B cell (primary cell): Measurements from ENCODE around the gene MS4A18. TPM values are rescaled to one million over a fixed set of nuclear protein-coding genes. Genes with fewer than 3 reads are reported as not detected.

Experiments
- ATAC-seq: fragments of 200-7000 bp; cut with Tn5 transposase; one replicate; pipeline ENCODE4 v1.10.0; 2021; ENCODE audit warnings: low read depth, mild to moderate bottlenecking, moderate number of reproducible peaks, moderate library complexity
- CTCF ChIA-PET: fragments of 350-600 bp; sonication (Branson Sonifier 250); formaldehyde crosslinking; loops from one replicate; lab custom pipeline; 2021; ENCODE audit warnings: antibody characterized with exemption, inconsistent platforms; lab: Charles Lee
- POLR2A ChIA-PET: fragments of 350-600 bp; sonication (Branson Sonifier 250); formaldehyde crosslinking; loops from one replicate; lab custom pipeline; 2021; ENCODE audit warnings: antibody characterized with exemption; lab: Charles Lee
- DNase-seq: peaks from one replicate; pipeline ENCODE4 v3.0.0; 2013
- H2AFZ ChIP-seq: 2 replicates; pipeline ENCODE4 v1.6.1; 2012; ENCODE audit warnings: mild to moderate bottlenecking, low read depth, low read length; ENCODE audit not compliant: insufficient read depth, poor library complexity, severe bottlenecking
- H3K27ac ChIP-seq, 2 donors: 1 replicate in 1 of 2; 2 replicates in 1 of 2; pipeline ENCODE4 v1.5.1; 2012 to 2013; ENCODE audit warnings: low read length in 2 of 2, mild to moderate bottlenecking in 2 of 2, moderate library complexity in 1 of 2
- H3K27me3 ChIP-seq, 4 experiments: fragments of 200-600 bp in 1 of 4; sonication (generic) in 1 of 4; replicated peaks in 1 of 4; 1 replicate in 2 of 4; 2 replicates in 2 of 4; pipeline versions ENCODE4 v1.6.1 to v1.7.0; 2013 to 2016; ENCODE audit warnings: low read length in 3 of 4, mild to moderate bottlenecking in 2 of 4, mixed read lengths in 1 of 4, moderate library complexity in 1 of 4; ENCODE audit not compliant: insufficient read depth in 4 of 4, control insufficient read depth in 3 of 4; ENCODE audit errors: control extremely low read depth in 1 of 4
- H3K36me3 ChIP-seq, 2 experiments: replicated peaks in 1 of 2; 1 replicate in 1 of 2; 2 replicates in 1 of 2; pipeline versions ENCODE4 v1.6.1 to v1.7.1; 2013; ENCODE audit warnings: low read length in 1 of 2; ENCODE audit not compliant: insufficient read depth in 2 of 2, control insufficient read depth in 1 of 2; ENCODE audit errors: control extremely low read depth in 1 of 2, extremely low read depth in 1 of 2
- H3K4me1 ChIP-seq, 2 donors: fragments of 200-600 bp in 1 of 2; sonication (generic) in 1 of 2; 1 replicate in 1 of 2; 2 replicates in 1 of 2; pipeline versions ENCODE4 v1.5.1 to v1.6.1; 2013 to 2017; ENCODE audit warnings: low read length in 2 of 2; ENCODE audit not compliant: control insufficient read depth in 2 of 2, insufficient read depth in 2 of 2
- H3K4me2 ChIP-seq: replicated peaks from 2 replicates; pipeline ENCODE3; 2012; ENCODE audit warnings: mild to moderate bottlenecking, low read depth, low read length; ENCODE audit not compliant: poor library complexity, severe bottlenecking
- H3K4me3 ChIP-seq, 5 experiments: fragments of 200-600 bp in 1 of 5; sonication (generic) in 1 of 5; 1 replicate in 3 of 5; 2 replicates in 2 of 5; pipeline versions ENCODE4 v1.5.1 to v1.7.0; 2011 to 2016; ENCODE audit warnings: low read length in 4 of 5, mild to moderate bottlenecking in 4 of 5, low read depth in 2 of 5, control low read depth in 1 of 5, moderate library complexity in 1 of 5; ENCODE audit not compliant: insufficient read depth in 1 of 5; ENCODE audit errors: control extremely low read depth in 1 of 5, extremely low read depth in 1 of 5
- H3K79me2 ChIP-seq: fragments of 200-600 bp; sonication (generic); one replicate; pipeline ENCODE4 v1.6.0; 2016; ENCODE audit warnings: low read length; ENCODE audit not compliant: control insufficient read depth, insufficient read depth
- H3K9ac ChIP-seq: fragments of 200-600 bp; sonication (generic); 2 replicates; pipeline ENCODE4 v1.6.1; 2017; ENCODE audit warnings: mild to moderate bottlenecking, low read length, moderate library complexity
- H3K9me3 ChIP-seq, 3 donors: one replicate each; pipeline versions ENCODE4 v1.6.1 to v1.7.1; 2013; ENCODE audit warnings: low read length in 2 of 3; ENCODE audit not compliant: control insufficient read depth in 2 of 3, insufficient read depth in 1 of 3; ENCODE audit errors: control extremely low read depth in 1 of 3
- H4K20me1 ChIP-seq: 2 replicates; pipeline ENCODE4 v1.6.0; 2012; ENCODE audit warnings: mild to moderate bottlenecking, low read length; ENCODE audit not compliant: insufficient read depth, control insufficient read depth, poor library complexity, severe bottlenecking
- H3K27ac Mint-ChIP-seq: one replicate; pipeline ENCODE4 v1.8.0; 2021; ENCODE audit warnings: mixed read lengths
- H3K27me3 Mint-ChIP-seq: one replicate; pipeline ENCODE4 v1.8.0; 2021; ENCODE audit warnings: mixed read lengths
- H3K4me1 Mint-ChIP-seq: one replicate; pipeline ENCODE4 v1.8.0; 2021; ENCODE audit warnings: mixed read lengths
- H3K4me3 Mint-ChIP-seq: one replicate; pipeline ENCODE4 v1.8.0; 2021; ENCODE audit warnings: mixed read lengths
- H3K9me3 Mint-ChIP-seq: one replicate; pipeline ENCODE4 v1.8.0; 2022; ENCODE audit warnings: mixed read lengths; ENCODE audit not compliant: insufficient read depth
- CTCF ChIP-seq: fragments of 200-600 bp; IDR thresholded peaks from one replicate; pipeline ENCODE4 v1.8.0; 2022; ENCODE audit warnings: antibody characterized with exemption, mild to moderate bottlenecking
- EZH2 ChIP-seq: IDR thresholded peaks from 2 replicates; pipeline ENCODE4 v1.6.1; 2012; ENCODE audit warnings: borderline replicate concordance, low read depth, mild to moderate bottlenecking, moderate library complexity, low read length; ENCODE audit not compliant: insufficient read depth, poor library complexity, severe bottlenecking
- WGBS: methylation state at CpG from one replicate; pipeline ENCODE4 v1.1.5; 2013; ENCODE audit warnings: missing lambda C conversion rate; ENCODE audit not compliant: insufficient coverage; 5-methylcytosine and 5-hydroxymethylcytosine counted together
- intact Hi-C: fragments of 100-400 bp; cut with micrococcal nuclease; formaldehyde crosslinking; loops from one replicate; pipeline ENCODE4 v1.10.0; 2022
- polyA plus RNA-seq: library from polyadenylated mRNA; depleted of rRNA; stranded (reverse); fragments of >200 nt; gene quantifications from 2 replicates; pipeline ENCODE4 v1.2.3, GENCODE V29; 2012
- total RNA-seq, 2 donors: library from RNA; stranded (reverse); fragments of 120-200 nt in 1 of 2; gene quantifications; 1 replicate in 1 of 2; 2 replicates in 1 of 2; pipeline versions ENCODE4 v1.2.3 to v1.2.4, GENCODE V29; 2013 to 2022

Gene MS4A18
- total and polyA plus RNA-seq, 2 donors (not counting 1 experiment from before 2014, with no cell fraction given), result not detected

GRCh38 chr11:60785136-60785535 lies 60.6 kb downstream of the MS4A18 start, which contains the start of gene MS4A10:
TSS of gene MS4A10 (plus strand) at chr11:60785333. CDS start at chr11:60790336, 5,003 bp downstream.
- H3K27ac Mint-ChIP-seq, result no peak within 1 kb of the TSS
- Histone ChIP-seq H3K27me3 (no peaks in the 10 kb centered on the region), H3K9me3 (no peaks in the 10 kb centered on the region), H3K36me3 (no peaks in the 10 kb centered on the region), H3K9ac (no peak within 1 kb of the TSS), H3K4me1 (no peaks in the 10 kb centered on the region), H3K79me2 (no peaks in the 10 kb centered on the region), H2AFZ (no peak within 1 kb of the TSS), H3K4me2 (no peak within 1 kb of the TSS), H3K4me3 (no peak within 1 kb of the TSS), H4K20me1 (no peaks in the 10 kb centered on the region), H3K27ac (no peak within 1 kb of the TSS)
- ChIA-PET POLR2A (no interaction called here), CTCF (interaction anchor here (1.8 kb wide), 1 partner anchor 8 kb away, joined by 5 read pairs; no protein-coding TSS in a partner anchor)
- DNase-seq (no peak), ATAC-seq (no peak)
- H3K9me3 Mint-ChIP-seq, result no peaks in the 10 kb centered on the region
- TF ChIP-seq EZH2 (no peak), CTCF (no peak)
- no peaks in the 10 kb centered on the region for H3K27me3 Mint-ChIP-seq
- H3K4me3 Mint-ChIP-seq, result no peak within 1 kb of the TSS
- WGBS, result 82% methylated on average over 8 of the region's 9 CpGs
- H3K4me1 Mint-ChIP-seq, result no peaks in the 10 kb centered on the region
- intact Hi-C loops, result no loop called here

GRCh38 chr11:60785806-60786361 lies 61.4 kb downstream of the MS4A18 start:
- H2AFZ ChIP-seq, result no peak overlapping the region
- CTCF ChIA-PET, result interaction anchor here (1.4 to 1.8 kb wide), 2 partner anchors 9 to 10 kb away, joined by 3 to 5 read pairs; no protein-coding TSS in a partner anchor
- ATAC-seq (no peak), DNase-seq (no peak)
- H4K20me1 ChIP-seq, result no peaks in the 10 kb centered on the region
- Mint-ChIP-seq H3K4me3 (no peak overlapping the region), H3K4me1 (no peaks in the 10 kb centered on the region), H3K9me3 (no peaks in the 10 kb centered on the region), H3K27ac (no peak overlapping the region), H3K27me3 (no peaks in the 10 kb centered on the region)
- H3K9me3 ChIP-seq, result no peaks in the 10 kb centered on the region
- H3K27ac ChIP-seq, result no peak overlapping the region
- H3K79me2 ChIP-seq, result no peaks in the 10 kb centered on the region
- no peak overlapping the region for H3K4me2 ChIP-seq
- no peaks in the 10 kb centered on the region for H3K27me3 ChIP-seq
- H3K36me3 ChIP-seq, result no peaks in the 10 kb centered on the region
- no peak overlapping the region for H3K4me3 ChIP-seq
- no peak for TF ChIP-seq EZH2
- no peak for TF ChIP-seq CTCF
- intact Hi-C loops, result no loop called here
- WGBS, result 83% methylated on average over 8 of the region's 8 CpGs
- POLR2A ChIA-PET, result no interaction called here
- no peaks in the 10 kb centered on the region for H3K4me1 ChIP-seq
- no peak overlapping the region for H3K9ac ChIP-seq
